Tibial nerve (tissue), 4 donors: Measurements from ENCODE around the gene KLHL42.

Source experiments
- EP300 ChIP-seq, 2 donors: sonication (generic); formaldehyde crosslinking; IDR thresholded peaks; one replicate each; pipeline ENCODE4 v1.6.1; 2017; ENCODE audit warnings: antibody characterized with exemption in 2 of 2, mild to moderate bottlenecking in 1 of 2
- TF ChIP-seq, protein P1 (sequence below), 5 experiments: fragments of 200-600 bp in 3 of 5; fragments of 450-650 bp in 2 of 5; sonication (generic) in 3 of 5; IDR thresholded peaks; one replicate each; pipeline ENCODE4 v1.5.1; 2016 to 2019; ENCODE audit warnings: antibody characterized with exemption in 5 of 5, mild to moderate bottlenecking in 3 of 5, moderate library complexity in 2 of 5

DNA sequence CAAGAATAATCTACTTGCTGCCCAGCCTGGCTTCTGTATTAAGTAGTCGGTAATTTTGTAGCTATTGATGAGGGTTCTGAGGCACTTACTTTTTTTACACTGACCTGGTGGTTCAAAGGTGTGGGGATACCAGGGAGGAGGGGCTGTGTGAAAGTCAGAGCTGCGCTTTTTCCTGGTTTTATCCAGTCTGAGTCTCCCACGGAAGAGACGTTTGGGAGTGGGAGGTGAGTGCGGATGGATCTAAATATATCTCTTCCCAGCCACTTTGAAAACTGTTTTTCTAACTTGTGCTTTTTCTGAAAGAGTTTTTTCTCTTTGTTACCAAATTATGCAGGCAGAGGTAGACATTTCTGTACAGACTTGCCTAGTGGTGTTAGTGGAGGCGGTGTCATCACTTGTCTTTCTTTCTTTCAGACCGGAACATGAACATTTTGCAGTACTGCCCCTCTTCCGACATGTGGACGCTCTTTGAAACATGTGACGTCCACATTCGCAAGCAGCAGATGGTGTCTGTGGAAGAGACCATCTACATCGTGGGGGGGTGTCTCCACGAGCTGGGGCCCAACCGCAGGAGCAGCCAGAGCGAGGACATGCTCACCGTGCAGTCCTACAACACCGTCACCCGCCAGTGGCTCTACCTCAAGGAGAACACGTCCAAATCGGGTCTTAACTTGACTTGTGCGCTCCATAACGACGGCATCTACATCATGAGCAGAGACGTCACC is 17.4 kb downstream of the KLHL42 start:
- TF ChIP-seq, protein P1, sequence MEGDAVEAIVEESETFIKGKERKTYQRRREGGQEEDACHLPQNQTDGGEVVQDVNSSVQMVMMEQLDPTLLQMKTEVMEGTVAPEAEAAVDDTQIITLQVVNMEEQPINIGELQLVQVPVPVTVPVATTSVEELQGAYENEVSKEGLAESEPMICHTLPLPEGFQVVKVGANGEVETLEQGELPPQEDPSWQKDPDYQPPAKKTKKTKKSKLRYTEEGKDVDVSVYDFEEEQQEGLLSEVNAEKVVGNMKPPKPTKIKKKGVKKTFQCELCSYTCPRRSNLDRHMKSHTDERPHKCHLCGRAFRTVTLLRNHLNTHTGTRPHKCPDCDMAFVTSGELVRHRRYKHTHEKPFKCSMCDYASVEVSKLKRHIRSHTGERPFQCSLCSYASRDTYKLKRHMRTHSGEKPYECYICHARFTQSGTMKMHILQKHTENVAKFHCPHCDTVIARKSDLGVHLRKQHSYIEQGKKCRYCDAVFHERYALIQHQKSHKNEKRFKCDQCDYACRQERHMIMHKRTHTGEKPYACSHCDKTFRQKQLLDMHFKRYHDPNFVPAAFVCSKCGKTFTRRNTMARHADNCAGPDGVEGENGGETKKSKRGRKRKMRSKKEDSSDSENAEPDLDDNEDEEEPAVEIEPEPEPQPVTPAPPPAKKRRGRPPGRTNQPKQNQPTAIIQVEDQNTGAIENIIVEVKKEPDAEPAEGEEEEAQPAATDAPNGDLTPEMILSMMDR (IDR thresholded peaks at IDR 0.05): no peak
- no peak for TF ChIP-seq EP300 (IDR thresholded peaks at IDR 0.05)
